Measurements from ENCODE around the gene HBB. TPM values are rescaled to one million over a fixed set of nuclear protein-coding genes. Genes with fewer than 3 reads are reported as not detected.
"Not testable (repeated sequence)": the region's sequence is repeated elsewhere in the genome, so short reads cannot be mapped to it uniquely, and the experiment has no call there.

The HBB gene
- total RNA-seq, 1 donor from 2014 or later, result not detected

GRCh38 chr11:5252919-5253265 is 26.0 kb upstream of the HBB start:
- H3K27me3 ChIP-seq (ENCODE audit: control insufficient read depth, insufficient read depth, low read length), result no peaks in the 10 kb centered on the region
- no peak overlapping the region for H3K4me3 ChIP-seq (ENCODE audit: low read depth, low read length)
- TF ChIP-seq CTCF (IDR thresholded peaks at IDR 0.05; ENCODE audit: insufficient read depth, low read length, poor library complexity, severe bottlenecking), result no peak
- H3K36me3 ChIP-seq (ENCODE audit: control insufficient read depth, insufficient read depth, low read length), result no peaks in the 10 kb centered on the region
- DNase-seq (ENCODE audit: low read depth), result no peak

- no peaks in the 10 kb centered on the region for H3K27me3 ChIP-seq (ENCODE audit: control insufficient read depth, insufficient read depth, low read length)
- H3K36me3 ChIP-seq (ENCODE audit: control insufficient read depth, insufficient read depth, low read length), result no peaks in the 10 kb centered on the region
- no peak for DNase-seq (ENCODE audit: low read depth)
- no peak overlapping the region for H3K4me3 ChIP-seq (ENCODE audit: low read depth, low read length)
- TF ChIP-seq CTCF (IDR thresholded peaks at IDR 0.05; ENCODE audit: insufficient read depth, low read length, poor library complexity, severe bottlenecking), result no peak
These were observed 25.5 kb upstream of the HBB start for GRCh38 chr11:5252192-5252918.

- no peaks in the 10 kb centered on the region for H3K27me3 ChIP-seq (ENCODE audit: control insufficient read depth, insufficient read depth, low read length)
- TF ChIP-seq CTCF (IDR thresholded peaks at IDR 0.05; ENCODE audit: insufficient read depth, low read length, poor library complexity, severe bottlenecking), result no peak
These were observed 24.9 kb upstream of the HBB start for GRCh38 chr11:5251746-5252145.

GRCh38 chr11:5250543-5251204 is 23.8 kb upstream of the HBB start:
- no peak for DNase-seq (ENCODE audit: low read depth)
- no peaks in the 10 kb centered on the region for H3K27me3 ChIP-seq (ENCODE audit: control insufficient read depth, insufficient read depth, low read length)
- no peak overlapping the region for H3K4me3 ChIP-seq (ENCODE audit: low read depth, low read length)
- TF ChIP-seq CTCF (IDR thresholded peaks at IDR 0.05; ENCODE audit: insufficient read depth, low read length, poor library complexity, severe bottlenecking), result no peak
- H3K36me3 ChIP-seq (ENCODE audit: control insufficient read depth, insufficient read depth, low read length), result no peaks in the 10 kb centered on the region

More at GRCh38 chr11:5251746-5252145, 24.9 kb upstream of the HBB start:
- DNase-seq (ENCODE audit: low read depth), result no peak
- Histone ChIP-seq H3K4me3 (ENCODE audit: low read depth, low read length) (no peak overlapping the region), H3K36me3 (ENCODE audit: control insufficient read depth, insufficient read depth, low read length) (no peaks in the 10 kb centered on the region)

GRCh38 chr11:5249807-5250396 is 23.0 kb upstream of the HBB start, which contains the start of gene HBG1:
Gene HBG1, minus strand, starts transcription at chr11:5249857. Its CDS starts 53 bp downstream, at chr11:5249804.
- H3K27me3 ChIP-seq (ENCODE audit: control insufficient read depth, insufficient read depth, low read length); H3K4me3 ChIP-seq (ENCODE audit: low read depth, low read length); H3K36me3 ChIP-seq (ENCODE audit: control insufficient read depth, insufficient read depth, low read length); DNase-seq (ENCODE audit: low read depth): not testable (repeated sequence)

- DNase-seq (ENCODE audit: low read depth); H3K36me3 ChIP-seq (ENCODE audit: control insufficient read depth, insufficient read depth, low read length); H3K27me3 ChIP-seq (ENCODE audit: control insufficient read depth, insufficient read depth, low read length); H3K4me3 ChIP-seq (ENCODE audit: low read depth, low read length): not testable (repeated sequence)
These were observed 21.6 kb upstream of the HBB start for GRCh38 chr11:5248498-5248897.
